HUES64 (cell line): ENCODE data around the gene EGFR.

Source experiments
- H3K27ac ChIP-seq: 2 replicates; pipeline ENCODE4 v1.7.0; 2013; ENCODE audit warnings: low read depth, low read length, inconsistent platforms
- H3K27me3 ChIP-seq: 2 replicates; pipeline ENCODE4 v1.6.1; 2013; ENCODE audit warnings: mild to moderate bottlenecking, low read length; ENCODE audit not compliant: insufficient read depth
- H3K36me3 ChIP-seq: 2 replicates; pipeline ENCODE4 v1.6.1; 2013; ENCODE audit warnings: mild to moderate bottlenecking, low read length; ENCODE audit not compliant: insufficient read depth
- H3K4me1 ChIP-seq: 2 replicates; pipeline ENCODE4 v1.6.1; 2013; ENCODE audit warnings: mild to moderate bottlenecking, low read length, moderate library complexity; ENCODE audit not compliant: insufficient read depth
- H3K4me3 ChIP-seq: 2 replicates; pipeline ENCODE4 v1.5.1; 2013; ENCODE audit warnings: mild to moderate bottlenecking, low read length, moderate library complexity
- H3K9ac ChIP-seq: 2 replicates; pipeline ENCODE4 v1.6.1; 2013; ENCODE audit warnings: mild to moderate bottlenecking, low read depth, low read length
- H3K9me3 ChIP-seq: 2 replicates; pipeline ENCODE4 v1.6.1; 2013; ENCODE audit warnings: low read depth, low read length; ENCODE audit not compliant: insufficient read depth
- WGBS: fragments of 150-250, 120-280 bp; methylation state at CpG from one replicate; pipeline ENCODE4 v1.1.7; 2013; ENCODE audit warnings: missing lambda C conversion rate; 5-methylcytosine and 5-hydroxymethylcytosine counted together

Gene EGFR

DNA sequence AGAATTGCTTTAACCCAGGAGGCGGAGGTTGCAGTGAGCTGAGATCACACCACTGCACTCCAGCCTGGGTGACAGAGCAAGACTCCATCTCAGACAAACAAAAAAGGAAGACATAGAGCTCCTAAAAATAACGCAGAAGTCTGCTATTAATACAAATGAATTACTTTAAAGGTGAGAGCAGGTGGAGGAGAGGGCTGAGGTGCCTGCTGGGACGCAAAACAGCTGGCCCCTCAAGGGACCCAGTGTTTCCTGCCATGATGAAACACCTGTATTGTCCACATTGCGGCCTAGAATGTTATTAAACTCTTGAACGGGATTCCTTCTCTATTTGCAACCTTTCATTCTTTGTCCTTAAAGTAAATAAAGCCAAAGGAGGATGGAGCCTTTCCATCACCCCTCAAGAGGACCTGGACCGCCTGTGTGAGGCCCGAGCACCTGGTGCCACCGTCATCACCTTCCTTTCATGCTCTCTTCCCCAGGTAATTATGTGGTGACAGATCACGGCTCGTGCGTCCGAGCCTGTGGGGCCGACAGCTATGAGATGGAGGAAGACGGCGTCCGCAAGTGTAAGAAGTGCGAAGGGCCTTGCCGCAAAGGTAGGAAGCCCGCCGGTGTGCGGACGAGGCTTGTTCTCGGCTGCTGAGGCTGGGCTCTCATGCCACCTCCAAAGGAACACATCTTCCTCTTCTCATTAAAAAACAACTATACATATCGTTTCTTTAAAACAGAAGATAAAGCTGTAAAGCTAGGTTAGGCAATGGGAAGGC, 136.7 kb downstream of the EGFR start:
- Histone ChIP-seq H3K27ac (no peak overlapping the region), H3K36me3 (no peaks in the 10 kb centered on the region; the same call in 1 of the 2 replicates), H3K27me3 (no peaks in the 10 kb centered on the region), H3K4me3 (no peak overlapping the region), H3K4me1 (peaks cover 13% of the 10 kb centered on the region), H3K9ac (no peak overlapping the region), H3K9me3 (no peaks in the 10 kb centered on the region)
- 96% methylated on average over 24 of the region's 24 CpGs for WGBS

DNA sequence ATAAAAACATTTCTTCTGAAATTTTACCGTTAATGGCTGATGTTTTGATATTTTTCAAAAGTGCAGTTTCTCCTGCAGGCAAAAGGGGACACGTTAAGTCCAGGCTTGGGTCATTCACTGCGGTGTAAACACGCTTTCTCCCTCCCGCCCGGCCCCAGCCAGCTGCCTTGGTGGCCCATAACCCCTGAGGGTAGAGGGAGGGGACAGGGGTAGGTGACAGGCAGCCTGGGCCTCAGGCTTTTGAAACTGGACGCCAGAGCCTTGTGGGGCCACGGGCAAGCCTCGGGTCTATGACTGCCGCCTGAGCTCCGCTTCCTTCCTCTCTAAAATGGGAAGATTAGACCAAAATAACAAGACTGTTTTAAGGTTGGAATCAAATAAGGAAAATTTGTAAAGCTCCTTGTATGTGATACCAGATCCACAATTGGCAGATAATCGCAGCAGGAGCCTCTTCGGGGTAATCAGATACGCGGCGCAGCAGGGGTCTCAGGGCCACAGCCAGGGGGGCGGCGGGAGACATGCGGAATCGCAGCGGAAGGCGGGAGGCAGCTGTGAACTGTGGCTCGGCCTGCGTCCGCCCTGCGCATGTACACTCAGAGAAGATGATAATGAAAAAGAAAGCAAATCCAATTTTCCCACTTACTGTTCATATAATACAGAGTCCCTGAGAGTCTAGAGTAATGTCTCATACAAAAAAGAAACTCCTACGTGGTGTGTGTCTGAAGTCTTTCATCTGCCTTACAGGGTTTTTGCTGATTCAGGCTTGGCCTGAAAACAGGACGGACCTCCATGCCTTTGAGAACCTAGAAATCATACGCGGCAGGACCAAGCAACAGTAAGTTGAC, 138.3 kb downstream of the EGFR start:
- Histone ChIP-seq H3K9me3 (no peaks in the 10 kb centered on the region), H3K9ac (no peak overlapping the region), H3K4me1 (peaks cover 13% of the 10 kb centered on the region), H3K27me3 (no peaks in the 10 kb centered on the region), H3K36me3 (no peaks in the 10 kb centered on the region; the same call in 1 of the 2 replicates), H3K4me3 (no peak overlapping the region), H3K27ac (no peak overlapping the region)
- 43% methylated on average over 30 of the region's 30 CpGs for WGBS

DNA sequence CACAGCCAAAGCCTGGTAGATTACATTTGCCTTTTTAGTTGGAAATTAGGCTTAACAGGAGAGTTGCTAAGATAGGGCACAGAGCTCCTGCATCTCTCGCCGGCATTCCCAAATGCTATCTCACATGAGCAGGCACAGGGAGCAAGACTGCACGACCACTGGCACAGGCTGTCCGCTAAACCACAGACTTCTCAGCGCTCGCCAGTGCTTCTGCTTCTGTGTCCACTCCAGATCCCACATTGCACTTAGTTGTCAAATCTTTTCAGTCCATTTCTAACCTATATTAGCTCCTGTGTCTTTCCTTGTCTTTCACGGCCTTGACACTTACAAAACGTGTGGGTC, 138.9 kb downstream of the EGFR start:
- Histone ChIP-seq H3K27me3 (no peaks in the 10 kb centered on the region), H3K4me1 (peaks cover 13% of the 10 kb centered on the region), H3K9me3 (no peaks in the 10 kb centered on the region), H3K4me3 (no peak overlapping the region), H3K9ac (no peak overlapping the region), H3K36me3 (no peaks in the 10 kb centered on the region; the same call in 1 of the 2 replicates), H3K27ac (no peak overlapping the region)
- WGBS: 88% methylated on average over 8 of the region's 8 CpGs

DNA sequence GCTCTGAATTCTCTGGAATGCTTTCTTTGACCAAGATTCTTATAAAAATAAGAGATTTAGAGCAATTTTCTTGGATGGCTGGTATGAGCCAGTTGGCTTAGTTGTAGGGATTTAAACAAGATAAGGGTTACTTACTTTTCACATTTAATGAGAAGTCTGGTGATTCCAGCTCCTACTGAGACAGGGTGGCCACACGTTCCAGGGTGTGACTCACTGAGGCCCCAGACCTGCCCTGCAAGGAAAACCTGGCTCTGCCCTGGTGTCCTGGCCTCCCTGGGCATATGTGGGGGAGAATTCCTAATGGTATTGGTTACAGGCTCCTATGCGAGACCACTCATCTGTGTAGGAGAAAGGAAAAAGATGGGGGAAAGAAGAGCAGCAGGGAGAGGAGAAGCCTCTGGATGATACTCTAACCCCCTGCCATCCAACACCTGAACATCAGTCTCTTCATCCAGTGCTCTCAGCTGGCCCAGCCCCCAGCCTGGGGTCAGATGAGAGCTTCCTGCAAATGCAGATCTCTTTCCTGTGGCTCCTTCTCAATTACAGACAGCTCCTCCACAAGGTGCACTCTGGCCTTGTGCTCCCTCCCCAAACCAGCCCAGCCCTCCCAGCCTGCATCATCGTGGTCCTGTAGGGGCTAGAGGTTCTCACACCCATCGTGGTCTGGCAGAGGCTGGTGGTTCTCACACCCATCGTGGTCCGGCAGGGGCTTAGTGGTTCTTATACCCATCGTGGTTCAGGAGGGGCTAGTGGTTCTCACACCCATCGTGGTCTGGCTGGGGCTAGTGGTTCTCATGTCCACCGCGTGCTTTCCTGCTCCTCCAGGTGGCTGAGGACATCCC, 139.9 kb downstream of the EGFR start:
- H3K27ac ChIP-seq: no peak overlapping the region
- H3K4me3 ChIP-seq: no peak overlapping the region
- H3K4me1 ChIP-seq: peaks cover 13% of the 10 kb centered on the region
- H3K27me3 ChIP-seq: no peaks in the 10 kb centered on the region
- 89% methylated on average over 10 of the region's 10 CpGs for WGBS
- H3K36me3 ChIP-seq: no peaks in the 10 kb centered on the region; the same call in 1 of the 2 replicates
- H3K9ac ChIP-seq: no peak overlapping the region
- no peaks in the 10 kb centered on the region for H3K9me3 ChIP-seq

DNA sequence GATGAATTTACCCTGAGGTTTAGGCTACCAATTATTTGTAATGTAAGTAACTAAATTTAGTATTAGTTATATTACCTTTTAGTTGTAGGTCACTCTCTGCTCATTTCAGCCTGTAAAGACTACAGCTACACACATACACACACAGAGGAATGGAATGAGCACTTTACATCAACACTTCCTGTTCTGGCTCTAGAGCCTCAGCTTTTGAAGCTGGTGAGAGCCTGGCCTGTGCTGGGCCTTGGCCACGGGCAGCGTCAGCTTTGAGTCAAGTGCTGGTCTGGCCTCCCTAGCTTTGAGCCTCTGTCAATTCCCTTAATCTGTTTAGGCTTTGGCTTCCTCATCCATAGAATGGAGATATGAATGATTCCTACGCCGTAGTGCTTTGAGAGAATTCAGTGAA, 141.7 kb downstream of the EGFR start:
- Histone ChIP-seq H3K9me3 (no peaks in the 10 kb centered on the region), H3K27ac (no peak overlapping the region), H3K36me3 (no peaks in the 10 kb centered on the region; the same call in 1 of the 2 replicates), H3K4me1 (peaks cover 13% of the 10 kb centered on the region), H3K4me3 (no peak overlapping the region), H3K9ac (no peak overlapping the region), H3K27me3 (no peaks in the 10 kb centered on the region)
- 94% methylated on average over 4 of the region's 4 CpGs for WGBS

DNA sequence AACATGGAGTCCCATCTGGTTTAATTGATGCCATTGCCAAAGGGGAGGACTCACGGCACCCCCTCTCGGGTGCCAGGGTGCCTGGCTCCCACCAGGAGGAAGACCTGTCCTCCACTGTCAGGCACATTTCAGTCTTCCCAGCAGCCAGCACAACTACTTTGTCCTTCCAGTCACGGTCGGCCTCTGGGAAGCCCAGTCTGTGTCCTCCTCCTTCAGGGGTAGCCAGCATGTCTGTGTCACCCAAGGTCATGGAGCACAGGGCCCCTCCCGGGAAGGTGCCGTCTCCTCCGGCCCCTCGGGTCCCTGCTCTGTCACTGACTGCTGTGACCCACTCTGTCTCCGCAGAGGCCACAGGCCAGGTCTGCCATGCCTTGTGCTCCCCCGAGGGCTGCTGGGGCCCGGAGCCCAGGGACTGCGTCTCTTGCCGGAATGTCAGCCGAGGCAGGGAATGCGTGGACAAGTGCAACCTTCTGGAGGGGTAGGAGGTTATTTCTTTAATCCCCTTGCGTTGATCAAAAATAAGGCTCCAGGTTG, 142.4 kb downstream of the EGFR start:
- Histone ChIP-seq H3K4me3 (no peak overlapping the region), H3K9me3 (no peaks in the 10 kb centered on the region), H3K27me3 (no peaks in the 10 kb centered on the region), H3K9ac (no peak overlapping the region), H3K36me3 (no peaks in the 10 kb centered on the region; the same call in 1 of the 2 replicates), H3K27ac (no peak overlapping the region), H3K4me1 (peaks cover 13% of the 10 kb centered on the region)
- 95% methylated on average over 16 of the region's 16 CpGs for WGBS

DNA sequence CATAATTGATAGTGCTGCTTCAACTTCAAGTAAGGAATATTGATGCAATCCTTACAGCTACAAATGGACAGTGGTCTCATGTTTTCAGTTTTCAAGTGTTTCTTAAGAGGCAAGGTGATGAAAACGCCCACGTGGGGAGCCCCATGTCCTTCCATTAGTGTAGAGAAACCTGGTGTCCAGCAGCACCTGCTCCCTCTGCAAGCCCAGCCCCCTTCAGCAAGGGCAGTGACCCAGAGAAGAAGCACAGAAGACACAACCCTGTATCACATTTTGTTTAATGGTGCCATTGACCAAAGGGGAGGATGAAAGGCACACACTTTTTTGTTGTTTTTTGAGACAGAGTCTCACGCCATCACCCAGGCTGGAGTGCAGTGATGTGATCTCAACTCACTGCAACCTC, 143.7 kb downstream of the EGFR start:
- Histone ChIP-seq H3K36me3 (no peaks in the 10 kb centered on the region; the same call in 1 of the 2 replicates), H3K27ac (no peak overlapping the region), H3K27me3 (no peaks in the 10 kb centered on the region), H3K4me1 (peaks cover 4% of the 10 kb centered on the region; the same call in 1 of the 2 replicates), H3K9me3 (no peaks in the 10 kb centered on the region), H3K4me3 (no peak overlapping the region), H3K9ac (no peak overlapping the region)
- WGBS: 95% methylated on average over 3 of the region's 3 CpGs

DNA sequence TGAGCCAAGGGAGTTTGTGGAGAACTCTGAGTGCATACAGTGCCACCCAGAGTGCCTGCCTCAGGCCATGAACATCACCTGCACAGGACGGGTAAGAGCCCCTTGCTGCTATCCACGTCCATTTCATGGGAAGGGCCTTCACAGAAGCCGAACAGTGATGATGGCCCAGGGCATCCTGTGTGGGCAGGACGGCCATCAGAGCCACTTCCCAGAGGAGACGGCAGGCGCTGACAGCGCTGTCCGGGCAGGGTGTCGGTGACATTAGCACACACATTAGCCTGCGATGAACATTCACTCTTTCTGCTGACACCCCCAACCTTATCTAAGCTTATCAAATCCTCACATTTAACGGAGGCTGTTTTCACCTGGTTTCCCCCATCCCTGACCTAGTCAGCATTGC, 144.9 kb downstream of the EGFR start:
- no peak overlapping the region for H3K4me3 ChIP-seq
- no peaks in the 10 kb centered on the region; the same call in 1 of the 2 replicates for H3K4me1 ChIP-seq
- H3K36me3 ChIP-seq: no peaks in the 10 kb centered on the region; the same call in 1 of the 2 replicates
- H3K9me3 ChIP-seq: no peaks in the 10 kb centered on the region
- no peaks in the 10 kb centered on the region for H3K27me3 ChIP-seq
- no peak overlapping the region for H3K27ac ChIP-seq
- no peak overlapping the region for H3K9ac ChIP-seq
- WGBS: 90% methylated on average over 11 of the region's 11 CpGs

DNA sequence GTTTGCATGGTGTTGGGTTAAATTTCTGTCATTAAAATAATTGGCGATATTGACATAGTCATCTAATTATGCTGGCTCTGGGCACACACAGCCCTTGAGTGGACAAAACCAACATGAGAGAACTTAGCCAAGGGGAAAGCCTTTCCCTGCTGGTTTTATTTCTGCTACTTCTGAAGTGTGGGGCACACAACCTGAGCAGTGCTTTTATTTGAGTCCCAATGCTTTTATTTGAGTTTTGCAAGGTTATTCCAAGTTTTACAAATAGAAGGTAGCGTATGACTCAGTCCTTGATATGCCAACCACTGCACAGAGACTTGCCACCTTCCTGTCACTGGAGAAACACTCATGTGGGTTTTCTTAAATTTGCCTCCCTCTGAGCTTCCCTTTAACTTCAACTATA, 145.7 kb downstream of the EGFR start:
- WGBS: 95% methylated on average over 2 of the region's 2 CpGs
- H3K9me3 ChIP-seq: no peaks in the 10 kb centered on the region
- no peaks in the 10 kb centered on the region for H3K27me3 ChIP-seq
- no peak overlapping the region for H3K4me3 ChIP-seq
- H3K36me3 ChIP-seq: no peaks in the 10 kb centered on the region; the same call in 1 of the 2 replicates
- H3K9ac ChIP-seq: no peak overlapping the region
- no peaks in the 10 kb centered on the region for H3K4me1 ChIP-seq
- H3K27ac ChIP-seq: no peak overlapping the region

DNA sequence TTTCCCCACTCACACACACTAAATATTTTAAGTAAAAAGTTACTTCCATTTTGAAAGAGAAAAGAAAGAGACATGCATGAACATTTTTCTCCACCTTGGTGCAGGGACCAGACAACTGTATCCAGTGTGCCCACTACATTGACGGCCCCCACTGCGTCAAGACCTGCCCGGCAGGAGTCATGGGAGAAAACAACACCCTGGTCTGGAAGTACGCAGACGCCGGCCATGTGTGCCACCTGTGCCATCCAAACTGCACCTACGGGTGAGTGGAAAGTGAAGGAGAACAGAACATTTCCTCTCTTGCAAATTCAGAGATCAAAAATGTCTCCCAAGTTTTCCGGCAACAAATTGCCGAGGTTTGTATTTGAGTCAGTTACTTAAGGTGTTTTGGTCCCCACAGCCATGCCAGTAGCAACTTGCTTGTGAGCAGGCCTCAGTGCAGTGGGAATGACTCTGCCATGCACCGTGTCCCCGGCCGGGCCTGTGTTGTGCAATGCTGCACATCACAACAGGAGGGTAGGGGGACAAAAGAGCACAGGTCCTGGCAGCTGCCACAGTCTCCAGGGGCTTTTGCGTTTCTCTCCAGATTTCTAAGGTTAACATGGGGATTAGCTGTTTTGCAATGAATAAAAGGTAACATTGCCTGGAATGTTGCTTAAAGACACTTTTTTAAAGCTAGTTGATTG, 146.5 kb downstream of the EGFR start:
- WGBS: 93% methylated on average over 13 of the region's 13 CpGs
- H3K4me3 ChIP-seq: no peak overlapping the region
- no peak overlapping the region for H3K9ac ChIP-seq
- H3K27me3 ChIP-seq: no peaks in the 10 kb centered on the region
- H3K36me3 ChIP-seq: no peaks in the 10 kb centered on the region
- no peaks in the 10 kb centered on the region for H3K9me3 ChIP-seq
- no peaks in the 10 kb centered on the region for H3K4me1 ChIP-seq
- H3K27ac ChIP-seq: no peak overlapping the region
